Activated naive CD4-positive, alpha-beta T cell treated with anti-CD3 and anti-CD28 coated beads, Interleukin-2, amount 50 U/mL, for 72 hours (primary cell): ENCODE results near the gene CDH10. TPM values are rescaled to one million over a fixed set of nuclear protein-coding genes. Genes with fewer than 3 reads are reported as not detected.

Experiments
- ATAC-seq, 2 donors: fragments of 150-1000 bp; cut with Tn5 transposase; 2 replicates each; pipeline ENCODE4 v1.10.0; 2021; ENCODE audit warnings: mild to moderate bottlenecking in 2 of 2, moderate library complexity in 2 of 2
- DNase-seq, 2 donors: peaks; one replicate each; pipeline ENCODE4 v3.0.0; 2021 to 2022; ENCODE audit warnings: low spot score in 2 of 2
- H3K27ac Mint-ChIP-seq, 2 donors: one replicate each; pipeline ENCODE4 v1.8.0; 2022; ENCODE audit warnings: mild to moderate bottlenecking in 2 of 2, mixed read lengths in 2 of 2
- H3K36me3 Mint-ChIP-seq, 2 donors: one replicate each; pipeline ENCODE4 v1.8.0; 2022; ENCODE audit warnings: mixed read lengths in 2 of 2
- H3K9me3 Mint-ChIP-seq, 2 donors: one replicate each; pipeline ENCODE4 v1.8.0; 2022; ENCODE audit warnings: mixed read lengths in 2 of 2
- total RNA-seq, 2 donors: library from RNA; stranded (reverse); gene quantifications; one replicate each; pipeline ENCODE4 v1.2.3, GENCODE V29; 2022

The CDH10 gene
- total RNA-seq, 2 donors from 2014 or later, result not detected

DNA sequence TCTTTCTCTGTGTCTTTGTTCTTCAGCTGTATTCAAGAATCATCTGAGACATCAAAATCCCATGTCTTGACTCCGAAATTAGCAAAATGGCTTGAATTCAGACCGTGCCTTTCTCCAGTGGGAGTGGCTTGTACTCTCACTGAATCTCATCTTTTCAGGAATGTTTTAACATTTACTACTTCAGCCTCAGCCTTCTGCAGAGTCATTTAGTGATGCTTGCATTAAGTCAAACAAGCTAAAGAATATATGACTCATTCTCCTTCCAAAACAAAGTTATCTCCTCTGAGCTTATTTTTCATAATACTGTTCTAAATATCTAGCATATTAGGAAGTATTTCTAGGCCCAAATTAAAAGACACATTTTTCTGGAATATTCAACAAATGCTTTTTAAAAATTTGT lies 205.3 kb downstream of the CDH10 start:
- no peaks in the 10 kb centered on the region for H3K36me3 Mint-ChIP-seq
- H3K27ac Mint-ChIP-seq, result no peak overlapping the region
- H3K9me3 Mint-ChIP-seq, result peaks cover 12 to 36% of the 10 kb centered on the region in 2 donors
- no peak for ATAC-seq
- DNase-seq, result no peak
